PC-3 (cell line): ENCODE data around the gene WDR1.

Source experiments
- EZH2 ChIP-seq: fragments of 300-600 bp; sonication (generic); IDR thresholded peaks from one replicate; pipeline ENCODE4 v1.6.1; 2017; ENCODE audit warnings: antibody characterized with exemption, mild to moderate bottlenecking, low read length; ENCODE audit not compliant: unreplicated experiment
- EZH2phosphoT487 ChIP-seq: fragments of 300-600 bp; sonication (generic); IDR thresholded peaks from 2 replicates; pipeline ENCODE4 v1.6.1; 2018; ENCODE audit warnings: mild to moderate bottlenecking, antibody characterized with exemption, low read length, borderline replicate concordance
- TF ChIP-seq, protein P1 (sequence below): fragments of 300-600 bp; sonication (generic); conservative IDR thresholded peaks from 2 replicates; pipeline ENCODE4 v1.5.1; 2017; ENCODE audit warnings: antibody characterized with exemption, low read depth, mild to moderate bottlenecking, low read length

DNA sequence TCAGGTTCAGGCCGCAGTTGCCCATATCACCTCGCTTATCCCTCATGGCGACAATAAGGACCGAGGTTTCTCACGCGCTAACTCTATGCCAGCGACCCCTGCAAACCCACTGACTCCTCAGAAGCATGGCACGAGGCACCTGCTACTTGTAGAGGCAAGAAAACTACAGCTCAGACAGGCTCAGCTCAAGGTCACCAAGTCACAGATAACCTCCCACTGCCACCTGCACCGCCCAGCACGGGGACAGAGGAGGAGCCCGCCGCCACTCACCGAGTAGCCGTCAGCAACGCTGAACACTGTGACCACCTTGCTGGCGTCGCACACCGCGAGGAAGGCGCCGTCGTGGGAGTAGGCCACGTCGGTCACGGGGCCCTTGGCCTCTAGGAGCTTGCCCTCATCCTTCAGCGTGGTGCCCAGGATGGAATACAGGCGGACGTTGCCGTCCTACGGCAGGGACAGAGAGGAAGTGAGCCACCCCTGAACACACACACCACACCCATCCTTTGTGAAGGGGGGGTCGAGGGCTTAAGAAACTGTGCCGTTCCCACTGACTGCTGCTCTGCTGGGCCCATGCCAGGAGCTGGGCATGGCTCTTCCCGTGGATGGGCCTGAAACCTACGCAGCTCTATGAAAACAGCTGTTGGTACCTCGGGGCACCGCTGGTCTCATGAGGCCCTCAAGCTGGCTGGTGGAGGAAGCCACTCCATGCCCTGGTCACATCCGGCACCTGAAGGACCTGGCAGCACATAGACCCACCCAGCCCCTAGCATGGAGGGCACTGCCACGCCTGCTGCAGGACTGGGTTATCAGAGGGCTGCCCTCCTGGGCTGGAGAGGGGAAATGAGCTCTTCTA lies 38.9 kb downstream of the WDR1 start:
- TF ChIP-seq, protein P1, sequence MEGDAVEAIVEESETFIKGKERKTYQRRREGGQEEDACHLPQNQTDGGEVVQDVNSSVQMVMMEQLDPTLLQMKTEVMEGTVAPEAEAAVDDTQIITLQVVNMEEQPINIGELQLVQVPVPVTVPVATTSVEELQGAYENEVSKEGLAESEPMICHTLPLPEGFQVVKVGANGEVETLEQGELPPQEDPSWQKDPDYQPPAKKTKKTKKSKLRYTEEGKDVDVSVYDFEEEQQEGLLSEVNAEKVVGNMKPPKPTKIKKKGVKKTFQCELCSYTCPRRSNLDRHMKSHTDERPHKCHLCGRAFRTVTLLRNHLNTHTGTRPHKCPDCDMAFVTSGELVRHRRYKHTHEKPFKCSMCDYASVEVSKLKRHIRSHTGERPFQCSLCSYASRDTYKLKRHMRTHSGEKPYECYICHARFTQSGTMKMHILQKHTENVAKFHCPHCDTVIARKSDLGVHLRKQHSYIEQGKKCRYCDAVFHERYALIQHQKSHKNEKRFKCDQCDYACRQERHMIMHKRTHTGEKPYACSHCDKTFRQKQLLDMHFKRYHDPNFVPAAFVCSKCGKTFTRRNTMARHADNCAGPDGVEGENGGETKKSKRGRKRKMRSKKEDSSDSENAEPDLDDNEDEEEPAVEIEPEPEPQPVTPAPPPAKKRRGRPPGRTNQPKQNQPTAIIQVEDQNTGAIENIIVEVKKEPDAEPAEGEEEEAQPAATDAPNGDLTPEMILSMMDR, result no peak
- TF ChIP-seq EZH2, result no peak
- no peak for TF ChIP-seq EZH2phosphoT487
